HG03558 (cell line): ENCODE results near the gene CFAP46.
"Not testable (repeated sequence)": the region's sequence is repeated elsewhere in the genome, so short reads cannot be mapped to it uniquely, and the experiment has no call there.

Experiments
- ATAC-seq: cut with Tn5 transposase; IDR thresholded peaks from one replicate; pipeline ENCODE4 v1.9.1; 2021; ENCODE audit warnings: moderate number of reproducible peaks; ENCODE audit not compliant: unreplicated experiment; ENCODE audit errors: extremely low read depth

The CFAP46 gene

GRCh38 chr10:132802694-132803320 lies 139.6 kb downstream of the CFAP46 start:
- no peak for ATAC-seq

DNA sequence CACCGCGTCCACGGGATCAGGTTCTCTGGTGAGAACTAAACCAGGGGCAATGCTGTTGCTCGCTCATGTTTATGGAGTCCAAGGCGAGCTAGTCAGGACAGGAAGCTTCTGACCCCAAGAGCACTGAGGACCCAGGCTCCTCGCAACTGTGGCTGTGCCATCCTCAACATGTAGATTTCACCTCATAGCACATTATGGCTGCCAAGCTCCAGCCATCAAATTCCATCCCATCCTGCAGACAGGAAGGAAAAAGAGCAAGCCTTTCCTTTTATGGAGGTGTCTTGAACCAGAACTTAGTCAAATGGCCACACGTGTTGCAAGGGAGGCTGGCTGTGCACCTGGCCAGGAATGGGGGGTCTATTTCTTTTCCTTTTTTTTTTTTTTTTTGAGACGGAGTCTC lies 140.3 kb downstream of the CFAP46 start:
- no peak for ATAC-seq

DNA sequence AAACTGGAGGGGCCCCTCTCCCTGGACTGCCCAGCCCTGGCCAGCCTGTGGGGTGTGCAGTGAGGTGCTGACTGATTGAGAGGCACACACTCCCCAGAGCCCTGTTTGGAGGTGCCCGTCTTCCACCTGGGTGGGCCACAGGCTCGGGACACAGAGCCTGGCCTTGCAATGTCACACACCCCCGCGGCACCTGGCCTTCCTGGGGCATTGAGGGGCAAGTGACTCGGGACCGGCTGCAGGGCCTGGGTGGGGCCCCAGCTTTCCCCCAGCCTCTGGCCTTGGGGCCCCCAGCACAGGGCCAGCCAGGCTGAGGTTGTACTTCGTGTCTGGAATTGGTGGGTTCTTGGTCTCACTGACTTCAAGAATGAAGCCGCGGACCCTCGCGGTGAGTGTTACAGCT lies 142.5 kb downstream of the CFAP46 start:
- no peak for ATAC-seq

DNA sequence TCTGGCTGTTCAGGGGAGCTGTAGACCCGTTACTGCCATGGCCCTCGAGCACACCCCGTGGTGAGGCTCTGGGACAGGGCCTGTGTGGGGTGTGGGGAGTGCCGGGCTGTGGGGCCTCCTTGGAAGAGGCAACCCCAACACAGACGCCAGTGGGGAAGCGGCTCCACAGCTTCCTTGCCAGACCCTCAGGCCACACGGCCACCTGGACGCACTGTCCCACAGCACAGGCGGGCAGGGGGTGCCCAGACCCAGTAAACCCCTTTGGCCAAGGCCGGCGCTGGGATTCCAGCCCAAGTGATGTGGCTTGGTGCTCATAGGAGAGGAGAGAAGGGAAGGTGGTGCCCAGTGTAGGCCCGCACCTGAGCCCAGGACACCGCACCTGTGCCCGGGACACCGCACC lies 143.5 kb downstream of the CFAP46 start:
- ATAC-seq: no peak

DNA sequence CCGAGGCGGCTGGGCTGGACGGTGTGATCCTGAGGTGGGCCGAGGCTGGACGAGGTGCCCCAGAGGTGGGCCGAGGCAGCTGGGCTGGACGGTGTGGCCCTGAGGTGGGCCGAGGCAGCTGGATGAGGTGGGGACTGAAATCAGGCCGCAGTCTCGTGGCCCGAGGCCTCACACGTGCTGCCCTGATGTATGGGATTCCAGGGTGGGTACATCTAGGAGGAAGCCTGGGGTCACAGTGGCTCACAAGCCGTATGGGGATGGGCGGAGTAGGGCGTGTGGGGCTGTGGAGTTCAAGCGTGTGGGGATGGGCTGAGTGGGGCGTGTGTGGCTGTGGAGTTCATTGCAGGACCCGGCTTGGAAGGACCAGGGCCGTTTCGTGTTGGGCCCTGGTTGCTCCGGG lies 144.0 kb downstream of the CFAP46 start:
- no peak for ATAC-seq

GRCh38 chr10:132797986-132798385 lies 144.4 kb downstream of the CFAP46 start:
- ATAC-seq: not testable (repeated sequence)

GRCh38 chr10:132796846-132797245 lies 145.5 kb downstream of the CFAP46 start:
- no peak for ATAC-seq

- ATAC-seq: no peak
These were observed 148.2 kb downstream of the CFAP46 start for GRCh38 chr10:132793871-132794849.

DNA sequence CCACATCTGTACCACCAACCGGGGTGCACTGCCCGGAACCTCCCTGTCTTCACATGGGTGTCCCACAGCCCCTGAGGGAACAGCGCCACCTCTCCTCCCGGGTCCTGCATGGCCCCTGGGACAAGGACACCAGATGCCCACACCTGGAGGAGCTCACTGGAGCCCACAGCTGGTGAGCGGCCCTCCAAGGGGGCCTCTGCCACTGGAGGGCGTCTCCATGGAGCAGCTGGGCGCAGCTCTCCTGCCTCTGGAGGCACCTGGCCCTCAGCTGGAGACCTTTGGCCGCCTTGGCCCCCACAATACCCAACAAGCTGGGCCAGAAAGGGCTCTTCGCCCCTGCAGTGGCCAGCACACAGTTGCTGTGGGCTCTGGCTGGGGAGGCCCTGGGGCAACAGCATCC lies 149.2 kb downstream of the CFAP46 start:
- no peak for ATAC-seq

DNA sequence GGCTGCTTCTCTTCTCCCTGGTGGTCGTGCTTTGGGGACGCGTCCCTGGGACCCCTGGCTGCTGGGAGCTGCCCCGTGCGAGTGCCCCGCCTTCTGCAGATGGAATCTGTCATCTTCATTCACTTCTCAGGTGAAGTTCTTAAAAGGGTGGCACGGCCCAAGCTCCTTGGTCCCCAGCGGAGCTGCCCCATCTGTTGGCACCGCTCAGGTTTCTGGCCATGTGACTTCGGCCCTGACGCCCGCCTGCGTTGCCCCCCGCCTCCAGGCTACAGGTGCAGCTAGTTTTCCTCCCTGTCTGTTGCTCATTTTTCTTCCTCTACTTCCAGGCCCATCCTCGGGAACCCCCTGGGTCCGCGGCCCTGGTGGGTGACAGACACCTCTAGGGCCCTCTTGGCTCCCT lies 149.6 kb downstream of the CFAP46 start:
- ATAC-seq: no peak

DNA sequence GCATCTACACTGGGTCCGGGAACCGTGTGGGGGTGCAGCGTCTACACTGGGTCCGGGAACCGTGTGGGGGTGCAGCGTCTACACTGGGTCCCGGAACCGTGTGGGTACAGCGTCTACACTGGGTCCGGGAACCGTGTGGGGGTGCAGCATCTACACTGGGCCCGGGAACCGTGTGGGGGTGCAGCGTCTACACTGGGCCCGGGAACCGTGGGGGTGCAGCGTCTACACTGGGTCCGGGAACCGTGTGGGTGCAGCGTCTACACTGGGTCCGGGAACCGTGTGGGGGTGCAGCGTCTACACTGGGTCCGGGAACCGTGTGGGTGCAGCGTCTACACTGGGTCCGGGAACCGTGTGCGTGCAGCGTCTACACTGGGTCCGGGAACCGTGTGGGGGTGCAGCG lies 150.3 kb downstream of the CFAP46 start:
- ATAC-seq: not testable (repeated sequence)

DNA sequence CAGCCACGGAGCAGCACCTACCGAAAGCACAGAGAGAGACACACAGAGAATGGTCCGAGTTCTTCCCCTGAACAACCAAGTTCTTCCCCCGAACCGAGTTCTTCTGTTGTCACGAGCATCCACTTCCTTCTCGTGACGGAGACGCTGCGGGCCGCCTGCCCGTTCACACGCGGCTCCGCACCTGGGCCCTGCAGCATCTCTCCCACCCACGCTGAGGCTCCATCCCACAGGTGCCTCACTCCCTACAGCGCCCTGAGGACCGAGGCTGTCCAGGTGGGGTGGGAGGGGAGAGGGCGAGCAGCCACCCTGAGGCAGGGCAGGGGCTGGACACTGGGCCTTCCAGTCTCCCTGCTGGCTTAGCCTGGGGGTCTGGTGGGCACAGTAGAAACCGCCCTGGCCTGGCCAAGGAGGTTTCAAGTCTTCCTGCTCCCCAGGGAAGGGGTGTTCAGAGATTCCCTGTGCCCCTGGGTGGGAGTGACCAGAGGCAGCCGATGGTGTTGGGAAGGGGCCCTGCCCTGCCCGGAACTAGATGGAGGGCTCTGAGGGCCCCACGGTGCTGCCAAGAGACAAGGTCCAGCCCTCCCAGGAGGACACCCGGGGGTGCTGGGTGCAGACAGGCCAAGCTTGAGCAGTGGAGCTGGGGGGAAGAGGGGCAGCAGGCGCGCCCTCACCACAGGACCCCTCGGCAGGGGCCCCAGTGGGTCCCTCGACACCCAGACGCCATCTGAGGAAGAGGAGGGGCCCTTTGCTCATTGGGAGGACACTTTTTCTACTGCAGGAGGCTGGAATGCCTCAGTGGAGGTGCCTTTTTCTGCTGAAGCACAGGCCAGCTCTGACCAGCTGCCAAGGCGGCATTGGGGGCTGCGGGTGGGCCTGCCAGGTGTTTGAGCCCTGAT lies 151.2 kb downstream of the CFAP46 start:
- no peak for ATAC-seq

GRCh38 chr10:132790470-132790869 lies 151.9 kb downstream of the CFAP46 start:
- no peak for ATAC-seq

DNA sequence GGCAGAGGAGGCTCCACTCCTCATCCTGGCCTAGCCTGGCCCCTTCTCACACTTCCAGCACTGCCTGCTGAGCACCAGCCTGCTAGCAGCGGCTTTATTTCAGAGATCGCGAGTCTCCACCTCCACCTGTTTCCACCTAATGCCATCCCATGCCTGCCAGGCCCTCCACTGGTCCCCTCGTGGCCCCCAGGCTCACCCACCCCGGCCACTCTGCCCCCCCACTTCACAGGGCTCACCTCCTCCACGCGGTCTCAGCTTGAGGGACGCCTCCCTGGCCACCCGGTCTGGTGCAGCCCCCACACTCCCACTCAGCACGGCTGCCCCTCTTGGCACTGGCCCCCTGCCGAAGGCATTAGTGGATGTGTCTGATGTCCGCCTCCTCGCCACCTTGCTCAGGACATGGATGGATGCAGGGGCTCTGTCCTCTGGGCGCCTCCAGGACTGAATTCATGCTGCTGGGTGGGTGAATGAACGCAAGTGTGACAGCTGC lies 152.7 kb downstream of the CFAP46 start:
- no peak for ATAC-seq

- ATAC-seq: no peak
These were observed 153.5 kb downstream of the CFAP46 start for GRCh38 chr10:132788831-132789219.

GRCh38 chr10:132788180-132788830 lies 154.1 kb downstream of the CFAP46 start:
- ATAC-seq: no peak

- ATAC-seq: no peak
These were observed 154.7 kb downstream of the CFAP46 start for GRCh38 chr10:132787495-132788179.

GRCh38 chr10:132786884-132787494 lies 155.4 kb downstream of the CFAP46 start:
- ATAC-seq: no peak

DNA sequence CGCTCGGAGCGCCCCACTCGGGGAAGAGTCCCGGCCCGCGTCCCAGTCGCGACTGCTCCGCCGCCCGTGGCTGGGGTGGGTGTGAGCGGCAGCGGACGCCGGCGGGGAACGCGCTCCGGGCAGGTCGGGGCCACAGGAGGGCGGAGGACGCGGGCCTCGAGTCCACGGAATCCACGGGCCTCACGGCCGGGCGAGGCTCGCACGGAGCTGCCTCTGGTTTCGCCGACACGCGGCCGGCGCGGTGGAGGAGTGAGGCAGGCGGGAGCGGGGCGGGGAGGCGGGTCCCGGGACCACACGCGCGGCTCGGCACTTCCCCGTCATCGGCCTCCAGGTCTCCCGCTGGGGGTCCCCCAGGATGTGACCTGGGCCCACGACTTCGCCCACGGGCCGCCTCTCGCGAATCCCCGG lies 155.9 kb downstream of the CFAP46 start:
- ATAC-seq: no peak
